ENCODE data around the gene HOXD12.

The HOXD12 gene, protein sequence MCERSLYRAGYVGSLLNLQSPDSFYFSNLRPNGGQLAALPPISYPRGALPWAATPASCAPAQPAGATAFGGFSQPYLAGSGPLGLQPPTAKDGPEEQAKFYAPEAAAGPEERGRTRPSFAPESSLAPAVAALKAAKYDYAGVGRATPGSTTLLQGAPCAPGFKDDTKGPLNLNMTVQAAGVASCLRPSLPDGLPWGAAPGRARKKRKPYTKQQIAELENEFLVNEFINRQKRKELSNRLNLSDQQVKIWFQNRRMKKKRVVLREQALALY

DNA sequence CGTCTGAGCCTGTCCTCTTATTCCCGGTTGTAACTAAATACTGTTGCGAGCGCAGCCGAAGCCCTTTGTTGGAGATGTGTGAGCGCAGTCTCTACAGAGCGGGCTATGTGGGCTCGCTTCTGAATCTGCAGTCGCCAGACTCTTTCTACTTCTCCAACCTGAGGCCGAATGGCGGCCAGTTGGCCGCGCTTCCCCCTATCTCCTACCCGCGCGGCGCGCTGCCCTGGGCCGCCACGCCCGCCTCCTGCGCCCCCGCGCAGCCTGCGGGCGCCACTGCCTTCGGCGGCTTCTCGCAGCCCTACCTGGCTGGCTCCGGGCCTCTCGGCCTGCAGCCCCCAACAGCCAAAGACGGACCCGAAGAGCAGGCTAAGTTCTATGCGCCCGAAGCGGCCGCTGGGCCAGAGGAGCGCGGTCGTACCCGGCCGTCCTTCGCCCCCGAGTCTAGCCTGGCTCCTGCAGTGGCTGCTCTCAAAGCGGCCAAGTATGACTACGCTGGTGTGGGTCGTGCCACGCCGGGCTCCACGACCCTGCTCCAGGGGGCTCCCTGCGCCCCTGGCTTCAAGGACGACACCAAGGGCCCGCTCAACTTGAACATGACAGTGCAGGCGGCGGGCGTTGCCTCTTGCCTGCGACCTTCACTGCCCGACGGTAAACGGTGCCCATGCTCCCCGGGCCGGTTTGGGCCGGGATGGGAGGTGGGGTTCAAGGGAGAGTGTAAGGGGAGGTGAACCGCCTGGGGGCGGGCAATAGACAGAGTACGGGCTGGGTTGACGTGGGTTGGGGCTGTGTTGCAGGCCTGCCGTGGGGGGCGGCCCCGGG, at the start of gene HOXD12:
Gene HOXD12 (plus strand): TSS at position 68 of the 819 bp plus-strand sequence. CDS start 7 bp downstream, at position 75.
- DNase-seq, result no peak

DNA sequence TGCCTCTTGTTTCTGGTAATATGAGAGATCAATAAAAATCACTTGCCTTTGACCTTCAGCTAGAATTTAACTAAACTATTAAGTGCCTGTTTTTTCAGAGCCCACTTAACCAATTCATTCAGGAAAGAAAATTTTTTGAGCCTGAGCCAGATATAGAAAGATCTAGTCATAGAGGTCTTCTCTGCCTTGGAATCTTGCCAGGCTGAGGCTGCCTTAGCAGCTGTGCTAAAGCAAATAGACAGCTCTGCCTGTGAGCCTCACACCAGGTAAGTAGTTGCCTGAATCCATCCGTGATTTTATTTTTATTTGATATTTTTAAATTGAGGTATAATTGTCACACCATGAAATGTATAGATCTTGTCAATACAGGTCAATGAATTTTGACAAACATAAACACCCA, 43.2 kb upstream of the HOXD12 start:
- peak; percentile 81 for DNase-seq

DNA sequence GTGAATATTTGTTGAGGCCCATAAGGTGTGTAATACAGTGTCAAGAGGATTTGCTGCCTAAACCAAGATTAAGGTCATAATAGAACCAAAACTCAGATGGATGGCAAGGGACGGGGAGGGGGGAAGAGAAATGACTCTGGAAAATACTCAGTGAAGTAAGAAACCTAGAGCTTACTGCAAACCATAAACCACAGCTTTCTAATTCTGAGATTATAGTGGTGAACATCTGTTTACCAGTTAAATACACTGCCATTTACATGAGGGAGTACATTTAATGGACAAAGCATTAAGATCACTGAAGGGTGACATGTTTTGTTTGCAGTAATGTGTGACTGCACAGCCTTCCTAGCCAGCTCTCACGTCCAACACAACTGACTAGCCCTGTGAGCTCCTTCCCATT, 35.6 kb upstream of the HOXD12 start:
- peak; percentile 77 for DNase-seq

DNA sequence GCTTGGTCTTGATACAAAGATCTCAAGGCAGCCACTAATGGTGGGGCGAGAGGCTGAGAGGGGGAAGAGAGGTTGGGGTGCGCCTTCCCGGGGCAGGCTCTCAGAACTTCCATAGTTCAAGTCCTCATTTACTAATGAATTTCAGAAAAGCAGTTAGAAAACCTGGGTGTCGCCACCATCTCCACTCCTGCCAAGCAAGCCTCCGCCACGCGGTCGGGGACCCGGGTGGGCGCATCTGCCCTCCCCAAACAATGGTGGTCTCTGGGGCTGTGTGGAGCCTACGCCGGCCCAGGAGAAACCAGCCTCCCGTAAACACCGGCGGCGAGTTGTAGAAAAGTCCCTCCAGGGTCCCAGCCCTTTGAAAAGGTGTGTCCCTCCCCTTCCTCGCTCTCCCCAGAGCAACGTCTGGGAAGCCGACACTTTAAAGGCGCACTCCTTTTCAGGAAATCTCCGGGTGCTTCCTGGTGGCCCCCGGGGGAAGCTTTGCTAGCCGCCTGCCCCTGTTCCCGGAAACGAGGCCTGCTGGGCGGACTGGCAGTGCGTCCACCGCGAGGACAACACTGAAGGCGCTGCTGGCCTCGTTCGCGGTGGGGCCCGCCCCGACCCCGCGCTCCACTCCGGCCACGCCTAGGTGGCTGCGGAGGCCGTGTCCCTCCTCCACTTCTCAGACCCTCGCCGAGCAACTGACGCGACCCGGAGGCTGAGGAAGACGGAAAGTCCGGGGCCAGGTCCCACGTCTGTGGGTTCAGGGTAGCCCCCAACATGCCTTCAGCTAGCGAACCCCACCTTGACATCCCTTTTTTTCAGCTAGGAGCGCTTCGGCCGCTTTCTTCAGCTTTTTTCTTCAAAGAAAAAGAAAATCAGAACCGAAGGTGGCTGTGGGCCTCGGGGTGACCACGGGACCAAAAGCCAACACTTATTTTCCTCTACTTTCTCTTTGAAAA, 32.7 kb upstream of the HOXD12 start:
- no peak for DNase-seq

DNA sequence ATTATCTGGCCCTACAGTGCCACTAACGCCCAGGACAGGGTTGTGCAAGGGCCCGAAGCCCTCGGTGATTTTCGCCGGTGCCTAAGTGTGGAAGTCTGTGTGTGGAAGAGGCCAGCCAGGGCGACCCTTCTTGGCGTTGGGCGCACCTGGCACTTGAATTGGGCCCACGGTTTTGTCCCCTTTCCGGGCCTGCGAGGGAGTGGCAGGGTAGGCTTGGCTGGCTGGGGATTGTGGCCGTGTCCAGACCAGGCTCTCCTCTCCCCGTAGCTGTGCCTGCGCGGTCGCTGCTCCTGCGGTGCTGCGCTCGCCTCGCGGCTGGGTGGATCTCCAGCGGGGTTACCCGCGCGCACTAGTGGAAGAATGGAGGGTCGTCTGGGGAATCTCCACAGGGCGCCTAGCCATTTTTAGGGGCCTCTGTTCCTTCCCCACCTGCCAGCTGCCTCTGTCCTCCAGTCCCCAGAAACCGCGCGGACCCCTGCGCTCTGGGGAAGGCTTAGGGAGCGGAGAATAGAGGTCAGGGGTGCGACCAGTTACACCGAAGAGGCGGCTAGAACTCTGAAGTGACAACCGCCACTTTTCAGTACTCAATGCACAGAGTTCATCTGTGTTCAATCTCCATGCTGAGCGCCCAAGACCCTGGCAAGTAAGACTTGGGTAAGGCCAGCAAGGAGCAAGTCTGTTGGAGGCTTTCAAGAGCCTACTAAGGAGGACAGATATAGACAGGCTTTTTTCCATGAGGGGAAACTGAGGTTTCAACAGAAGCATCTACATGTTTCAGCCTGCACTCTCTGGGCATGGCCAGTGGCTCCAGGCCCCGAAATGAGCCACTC, 31.8 kb upstream of the HOXD12 start:
- DNase-seq, result no peak

DNA sequence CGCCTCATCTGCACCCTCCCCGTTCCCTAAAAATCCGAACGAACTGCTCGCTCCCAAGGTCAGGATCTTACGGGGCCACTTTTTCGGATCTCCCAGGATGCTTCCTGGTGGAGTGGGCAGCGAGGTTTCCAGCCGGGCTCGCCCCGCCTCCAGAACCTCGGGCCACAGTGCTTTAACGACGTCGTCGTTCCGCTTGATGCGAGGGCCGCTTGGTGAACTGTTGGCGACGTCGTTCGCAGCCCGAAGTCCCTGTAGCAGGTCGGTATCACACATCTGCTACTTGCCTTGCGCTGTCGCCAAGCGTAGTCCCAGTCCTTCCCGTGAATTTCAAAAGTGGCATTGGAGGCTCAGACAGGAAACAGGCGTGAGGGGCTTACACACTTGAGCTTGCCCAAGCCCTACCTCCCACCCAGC, 31.2 kb upstream of the HOXD12 start:
- DNase-seq, result no peak

DNA sequence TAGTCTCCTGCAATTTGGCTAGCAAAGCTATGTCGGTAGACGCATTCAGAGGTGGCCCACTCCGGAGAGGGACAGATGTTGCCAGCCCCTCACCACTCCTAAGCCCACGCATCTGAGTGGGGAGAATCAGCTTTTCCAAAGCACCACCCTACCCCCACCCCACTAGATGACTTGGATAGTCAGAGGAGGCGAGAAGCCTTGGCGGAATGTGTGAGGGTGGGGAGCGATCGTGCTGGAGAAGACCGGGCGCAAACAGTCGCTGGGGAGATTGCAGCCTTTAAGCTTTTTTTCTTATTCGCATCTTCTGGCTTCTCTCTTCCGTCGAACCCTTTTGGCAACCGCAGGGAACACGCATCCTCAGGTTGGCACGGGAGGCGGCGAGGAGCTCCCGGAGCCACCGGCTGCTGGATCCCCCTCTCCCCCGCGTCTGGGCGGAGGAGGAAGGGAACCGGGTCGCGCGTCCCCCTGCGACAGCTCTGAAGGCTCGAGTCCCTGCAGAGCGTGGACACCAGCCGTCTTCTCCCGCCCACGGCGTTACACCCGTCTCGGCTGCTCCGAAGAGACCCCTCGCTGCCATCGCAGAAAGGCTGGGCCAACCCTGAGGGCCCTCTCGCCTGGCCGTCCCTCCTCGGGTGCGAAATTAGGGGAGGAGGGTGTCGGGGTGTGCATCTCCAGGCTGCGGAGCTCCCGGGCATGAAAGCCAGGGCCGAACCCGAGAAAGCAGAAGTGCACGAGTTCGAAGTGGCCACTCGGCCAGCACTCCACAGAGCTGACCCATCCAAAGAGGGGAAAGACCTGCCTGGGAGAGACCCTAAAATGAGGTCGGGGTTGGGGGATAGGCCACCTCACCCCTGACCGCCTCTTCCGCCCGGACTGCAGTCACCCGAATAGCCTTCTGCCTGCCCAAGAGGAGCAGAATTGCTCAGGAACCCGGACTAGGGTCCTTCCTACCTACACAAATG, 28.0 kb upstream of the HOXD12 start:
- no peak for DNase-seq

DNA sequence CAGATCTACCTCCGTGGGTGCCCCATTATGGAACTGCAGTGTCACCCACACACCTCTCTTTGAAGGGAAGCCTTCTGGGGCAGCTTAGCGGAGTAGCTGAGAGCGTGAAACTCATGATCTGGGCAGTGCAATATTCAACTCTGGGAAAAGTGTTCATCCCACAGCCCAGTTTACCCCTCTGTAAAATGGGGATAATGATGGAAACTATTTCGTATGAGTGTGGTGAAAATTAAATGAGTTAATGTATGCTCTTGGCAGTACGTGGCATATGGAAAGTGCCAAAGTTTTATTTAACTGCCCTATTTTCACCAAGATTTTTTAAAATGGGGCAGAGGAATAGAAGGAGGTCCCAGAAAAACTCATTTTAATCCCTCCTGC, 27.3 kb upstream of the HOXD12 start:
- no peak for DNase-seq

DNA sequence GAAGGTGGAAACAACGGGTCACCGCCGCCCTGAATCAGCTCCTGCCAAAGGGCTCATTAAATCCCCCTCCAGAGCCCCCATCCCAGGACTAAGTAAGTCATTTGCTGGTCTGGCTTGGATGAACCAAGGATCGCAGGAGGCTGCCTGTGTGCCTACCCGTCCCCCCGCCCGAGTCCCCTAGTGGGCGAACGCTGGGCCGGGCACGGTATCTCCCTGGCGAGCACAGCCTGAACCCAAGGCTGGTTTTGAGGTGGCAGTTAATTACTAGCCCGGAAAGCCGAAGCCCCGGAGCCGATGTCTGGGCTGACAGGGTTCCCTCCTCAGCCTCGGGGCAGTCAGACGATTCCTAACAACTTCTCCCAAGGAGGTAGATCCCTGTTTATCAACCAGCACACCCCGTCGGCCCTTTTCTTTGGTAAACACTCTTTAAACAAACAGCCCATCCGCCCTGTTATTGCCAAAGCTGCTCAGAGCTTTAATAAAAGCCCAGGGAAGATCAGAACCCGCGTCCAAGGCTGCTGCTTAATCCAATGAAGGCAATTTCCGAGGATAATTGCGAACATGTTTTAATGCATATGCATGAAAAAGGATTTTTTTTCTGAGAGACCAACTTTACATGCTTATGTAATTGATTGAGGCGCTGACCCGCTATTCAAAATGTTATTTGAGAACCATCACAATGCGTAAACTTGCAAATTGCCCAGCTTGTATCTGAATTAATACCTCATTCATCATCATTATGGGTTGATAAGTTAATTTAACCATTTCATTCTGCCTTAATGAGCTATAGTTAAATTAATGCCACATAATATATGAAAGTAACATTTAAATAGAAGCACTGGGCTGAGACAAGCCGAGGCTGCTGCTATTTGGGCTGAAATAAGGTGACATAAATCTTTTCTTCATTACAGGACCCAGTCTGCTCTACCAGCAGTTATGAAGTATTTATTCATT, 26.4 kb upstream of the HOXD12 start:
- no peak for DNase-seq

DNA sequence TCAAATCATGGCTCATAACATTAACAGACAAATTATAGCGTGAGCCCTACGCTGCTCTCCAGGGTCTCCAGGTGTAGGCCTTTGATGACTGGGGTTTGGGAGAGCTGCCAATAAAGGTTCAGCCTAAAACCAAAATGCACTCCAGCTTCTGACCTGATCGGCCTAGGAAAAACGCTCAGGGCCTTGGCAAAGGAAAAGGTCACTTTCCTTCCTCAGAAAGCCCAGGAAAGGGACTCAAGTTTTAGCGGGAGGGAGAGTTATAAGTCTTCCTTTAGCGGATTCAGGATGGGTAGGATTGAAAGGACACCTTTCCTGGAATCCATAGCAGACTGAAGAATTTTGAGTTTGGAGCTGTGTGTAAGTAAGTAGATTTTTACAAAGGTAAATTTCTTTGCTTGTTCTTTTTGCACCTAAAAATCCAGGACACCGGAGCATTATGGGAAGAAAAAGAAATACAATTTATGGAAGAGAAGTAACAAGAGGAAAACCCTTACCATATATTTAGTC, 24.6 kb upstream of the HOXD12 start:
- peak; percentile 65 for DNase-seq

DNA sequence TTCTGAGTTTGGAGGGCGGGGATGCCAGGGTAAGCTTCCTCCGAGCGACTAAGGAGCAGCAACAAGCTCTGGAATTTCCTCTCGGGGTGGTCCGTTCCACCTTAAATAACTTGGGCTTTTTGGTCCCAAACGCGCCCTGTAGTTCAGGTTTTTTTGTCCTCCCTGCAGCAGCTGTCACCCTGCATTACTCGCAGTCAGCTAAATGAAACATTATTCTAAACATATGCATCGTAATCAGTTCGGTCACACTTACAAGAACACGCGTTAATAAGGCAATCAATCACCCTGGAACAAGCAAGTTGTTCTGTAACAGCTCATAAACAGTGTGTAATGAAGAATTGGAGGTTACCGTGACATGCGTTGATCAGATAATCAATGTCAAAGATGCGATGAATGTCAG, 24.1 kb upstream of the HOXD12 start:
- DNase-seq, result no peak

DNA sequence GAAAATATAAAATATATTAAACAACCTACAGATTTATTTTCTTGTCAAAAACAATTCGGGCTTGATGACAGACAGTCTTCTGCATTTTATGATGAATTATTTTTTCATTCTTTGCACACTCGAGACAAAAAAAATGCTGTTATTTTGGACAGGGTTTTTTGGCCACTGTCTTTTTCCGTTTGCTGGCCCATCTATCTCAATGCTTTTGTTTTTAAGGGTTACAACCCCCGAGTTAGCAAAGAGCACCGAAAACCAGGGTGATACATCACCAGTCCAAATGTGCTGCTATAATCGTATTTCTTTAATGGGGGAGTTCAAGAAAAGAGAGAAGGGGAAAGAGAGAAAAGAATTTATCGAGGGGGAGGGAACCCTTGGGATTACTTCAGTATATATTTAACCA, 23.5 kb upstream of the HOXD12 start:
- DNase-seq, result no peak

DNA sequence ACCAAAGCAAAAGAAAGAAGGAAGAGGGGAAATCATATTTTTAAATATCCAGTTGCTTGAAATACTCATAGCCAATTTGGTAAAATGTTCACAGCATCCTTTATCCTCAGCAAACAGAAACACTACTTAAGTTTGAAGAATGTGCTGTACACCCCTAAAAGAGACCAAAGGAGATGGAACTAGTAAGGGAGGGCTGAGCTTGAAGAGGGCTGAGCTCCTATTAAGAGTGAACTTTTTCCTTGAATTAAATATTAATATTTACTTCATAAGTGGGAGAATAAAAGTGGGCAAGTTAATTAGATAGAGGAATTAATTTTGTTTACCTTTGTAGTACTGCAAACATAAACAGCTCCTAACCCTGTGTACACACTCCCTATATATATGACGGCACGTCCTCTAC, 22.8 kb upstream of the HOXD12 start:
- DNase-seq, result no peak

DNA sequence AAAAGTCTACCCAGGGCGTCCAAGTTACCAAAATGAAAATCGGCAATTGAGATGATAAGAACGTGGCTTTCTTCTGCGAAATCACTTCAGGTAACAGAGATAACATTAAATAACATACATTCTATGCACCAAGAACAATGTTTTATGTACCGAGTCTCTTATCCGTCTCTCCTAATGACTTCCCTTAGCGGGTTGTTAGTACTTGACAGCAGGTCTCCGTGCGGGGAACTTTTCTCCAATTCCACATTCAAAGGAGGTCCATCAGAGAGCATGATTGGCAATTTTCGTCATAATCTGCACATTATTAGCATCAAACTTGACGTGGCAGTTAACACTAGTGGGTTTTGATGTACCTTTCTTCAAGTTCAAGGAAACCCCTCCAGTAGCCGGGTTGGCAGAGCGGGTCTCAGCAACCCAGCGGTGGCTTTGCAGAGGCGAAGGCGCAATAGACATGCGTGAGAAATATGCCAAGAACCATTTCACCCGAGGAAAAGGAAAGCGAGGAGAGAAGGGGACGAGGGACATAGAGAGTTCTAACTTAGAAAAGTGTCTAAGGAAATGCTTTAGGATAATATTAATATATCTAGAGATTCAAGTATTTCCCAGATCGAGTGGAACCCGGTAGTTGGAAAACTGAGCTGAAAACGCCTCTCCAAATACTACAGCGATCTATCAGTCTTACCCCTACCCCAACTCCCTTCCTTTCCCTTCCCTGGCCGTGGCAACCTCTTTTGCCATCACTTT, 20.9 kb upstream of the HOXD12 start:
- DNase-seq, result peak; percentile 65

DNA sequence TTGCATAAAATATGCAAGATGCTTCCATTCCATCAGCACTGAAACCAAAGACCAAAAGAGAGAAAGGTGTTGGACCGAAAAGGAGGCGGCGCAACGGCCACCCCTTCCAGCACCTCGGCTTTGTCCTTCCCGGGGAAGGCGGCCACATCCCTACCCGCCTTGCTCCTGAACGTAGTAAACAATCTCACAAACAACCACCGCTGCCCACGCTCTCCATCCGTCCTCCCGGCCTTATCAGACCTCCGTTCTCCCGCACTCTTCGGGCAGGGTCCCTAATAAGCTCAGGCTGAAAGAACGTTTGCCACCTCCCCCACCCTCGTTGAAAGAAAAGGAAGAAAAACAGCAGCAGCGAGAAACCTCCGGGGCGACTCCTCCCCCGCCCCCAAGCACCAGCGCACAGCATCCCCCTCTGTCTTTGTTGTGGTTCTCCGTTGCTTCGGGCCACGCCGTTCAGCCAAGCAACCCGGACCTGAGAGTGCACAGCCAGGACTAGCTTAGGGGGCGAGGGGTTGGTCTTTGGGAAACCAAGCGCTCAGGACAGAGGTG, 20.2 kb upstream of the HOXD12 start:
- DNase-seq, result peak; percentile 50

DNA sequence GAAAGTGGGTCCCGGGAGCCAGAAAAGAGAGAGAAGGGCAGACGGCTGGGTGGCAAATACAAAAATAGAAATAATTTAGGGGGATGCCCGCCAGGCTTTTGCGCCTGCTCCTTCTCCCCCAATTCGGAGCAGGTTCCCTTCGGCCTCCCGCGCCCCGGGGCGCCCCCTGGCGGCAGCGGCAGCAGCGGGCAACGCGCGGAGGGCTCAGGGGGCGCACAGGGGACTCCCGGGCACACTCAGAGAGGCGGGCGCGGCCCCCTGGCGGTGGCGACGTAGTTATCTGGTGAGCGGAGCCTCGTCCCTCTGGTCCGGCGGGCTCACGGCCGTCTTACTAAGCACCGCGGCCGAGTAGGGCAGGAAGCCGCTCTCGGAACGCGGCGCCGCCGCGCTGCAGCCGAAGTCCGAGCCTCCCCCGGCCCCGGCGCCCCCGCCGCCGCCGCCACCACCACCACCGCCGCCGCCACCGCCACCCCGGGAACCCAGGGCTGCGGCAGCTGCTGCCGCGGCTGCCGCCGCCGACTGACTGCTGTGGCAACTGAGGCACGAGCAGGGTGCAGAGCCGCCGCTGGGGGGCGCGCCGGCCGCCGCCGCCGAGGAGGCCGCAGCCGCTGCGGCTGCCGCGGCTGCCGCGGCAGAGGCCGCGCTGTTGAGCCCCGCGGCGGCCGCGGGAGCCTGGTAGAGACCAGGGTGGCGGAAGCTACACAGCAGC, 19.6 kb upstream of the HOXD12 start:
- no peak for DNase-seq

DNA sequence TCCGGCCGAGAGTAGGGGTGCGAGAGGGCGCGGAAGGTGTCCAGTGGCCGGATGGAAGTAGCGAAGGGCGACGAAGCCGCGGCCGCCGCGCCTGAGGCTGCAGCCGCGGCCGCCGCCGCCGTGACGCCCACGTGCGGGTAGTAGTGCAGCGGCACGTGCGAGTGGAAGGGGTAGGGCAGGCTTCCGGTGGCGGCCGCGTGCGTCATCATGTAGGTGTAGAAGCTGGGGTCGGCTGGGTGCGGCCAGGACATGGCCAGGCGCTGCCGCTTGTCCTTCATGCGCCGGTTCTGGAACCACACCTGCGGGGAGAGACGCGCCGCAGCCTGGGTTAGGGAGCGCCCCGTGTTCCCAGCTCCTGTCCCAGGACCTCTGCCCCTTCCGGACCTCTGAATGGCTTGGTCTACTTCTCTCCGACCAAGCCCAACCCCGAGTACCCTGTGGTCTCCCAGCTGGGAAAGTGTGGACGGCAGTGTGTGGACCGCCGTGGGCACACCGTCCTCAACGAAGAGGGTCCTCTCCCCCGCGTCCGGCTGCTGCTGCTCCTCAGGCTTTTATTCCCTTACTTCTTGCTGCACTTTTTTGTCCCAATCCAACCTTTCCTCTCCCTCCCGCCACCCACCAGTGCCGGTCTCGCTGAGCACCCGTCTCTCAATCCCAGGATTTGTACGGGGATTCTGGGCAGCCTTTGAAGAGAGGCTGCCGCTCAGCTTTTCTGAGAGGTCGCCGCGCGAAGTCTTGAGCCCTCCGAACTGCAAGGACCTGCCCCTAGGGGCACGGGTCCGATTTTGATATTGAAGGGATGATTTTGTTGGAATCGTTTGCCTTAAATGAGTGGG, 18.8 kb upstream of the HOXD12 start:
- no peak for DNase-seq
